ENCODE results near the gene CBX7.

GRCh38 chr22:39088685-39089032 lies 63.8 kb downstream of the CBX7 start:
- TF ChIP-seq CTCF (IDR thresholded peaks at IDR 0.05) (no peak), ZFP36 (IDR thresholded peaks at IDR 0.05; ENCODE audit: borderline replicate concordance, partially characterized antibody) (no peak), MAZ (IDR thresholded peaks at IDR 0.05; ENCODE audit: borderline replicate concordance, low read depth, low read length) (no peak), RCOR1 (IDR thresholded peaks at IDR 0.05; ENCODE audit: low read depth, low read length) (no peak), MYC (IDR thresholded peaks at IDR 0.05; ENCODE audit: borderline replicate concordance, low read length) (no peak), FOSB (CRISPR knock-in tag; IDR thresholded peaks at IDR 0.05) (no peak), POLR2A (IDR thresholded peaks at IDR 0.05; ENCODE audit: low read length) (no peak)
